HG02571 (cell line): ENCODE data around the gene IFNA13.
A peak's percentile ranks its signal among the peaks of the same experiment; 100 is the strongest.

Source experiments
- ATAC-seq: cut with Tn5 transposase; IDR thresholded peaks from one replicate; pipeline ENCODE4 v1.9.1; 2021; ENCODE audit warnings: mild to moderate bottlenecking, moderate library complexity; ENCODE audit not compliant: unreplicated experiment

The IFNA13 gene

GRCh38 chr9:21357479-21358460 lies 10.1 kb downstream of the IFNA13 start:
- peak; percentile 91 for ATAC-seq

DNA sequence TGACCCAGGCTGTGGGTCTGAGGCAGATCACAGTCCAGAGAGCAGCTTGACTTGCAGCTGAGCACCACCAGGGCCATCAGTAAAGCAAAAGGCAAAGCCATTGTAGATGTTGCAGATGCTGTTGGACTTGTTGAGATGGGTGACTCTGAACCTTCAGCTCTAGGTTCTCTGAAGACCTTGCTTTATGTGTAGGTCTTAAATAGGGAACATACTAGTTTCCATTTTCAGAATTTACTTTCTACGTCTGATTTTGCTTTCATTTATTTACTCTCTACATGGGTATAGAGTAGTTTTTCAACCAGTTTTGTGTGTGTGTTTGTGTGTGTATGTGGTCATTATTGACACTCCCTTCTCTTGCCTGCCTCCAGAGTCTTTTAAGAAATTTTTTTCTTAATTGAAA lies 17.1 kb downstream of the IFNA13 start, which contains the start of gene IFNA6:
Gene IFNA6, minus strand, starts transcription at position 101 of the 400 bp plus-strand sequence. Its CDS starts 0 bp downstream, at position 101.
- ATAC-seq: no peak

GRCh38 chr9:21348430-21348970 lies 19.4 kb downstream of the IFNA13 start:
- no peak for ATAC-seq

GRCh38 chr9:21340735-21341134 lies 27.1 kb downstream of the IFNA13 start:
- no peak for ATAC-seq

DNA sequence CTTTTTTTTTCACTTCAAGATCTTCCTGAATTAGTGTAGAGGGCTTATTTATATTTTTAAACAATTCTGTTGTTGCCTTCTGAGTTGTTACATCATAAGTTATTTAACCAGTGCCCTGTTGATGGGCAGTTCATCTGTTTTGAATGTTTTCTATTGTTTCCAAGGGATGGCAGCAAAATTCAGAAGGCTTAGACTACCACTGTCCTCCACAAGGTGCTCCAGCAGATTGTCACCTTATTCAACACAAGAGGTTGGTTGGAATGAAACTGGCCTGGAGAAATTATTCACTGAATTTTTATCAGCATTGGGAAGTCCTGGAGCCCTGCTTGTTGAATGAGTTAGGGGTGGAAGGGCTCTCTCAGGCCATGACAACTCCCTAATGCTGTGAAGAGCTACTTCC lies 31.4 kb downstream of the IFNA13 start:
- ATAC-seq: no peak

- ATAC-seq: peak; percentile 88
Measured at GRCh38 chr9:21334701-21335632, 32.9 kb downstream of the IFNA13 start, which contains the start of gene KLHL9. TSS of gene KLHL9 (minus strand) at chr9:21335404. CDS start at chr9:21334859, 545 bp downstream.

- ATAC-seq: no peak
Measured at GRCh38 chr9:21333226-21333625, 34.6 kb downstream of the IFNA13 start.

DNA sequence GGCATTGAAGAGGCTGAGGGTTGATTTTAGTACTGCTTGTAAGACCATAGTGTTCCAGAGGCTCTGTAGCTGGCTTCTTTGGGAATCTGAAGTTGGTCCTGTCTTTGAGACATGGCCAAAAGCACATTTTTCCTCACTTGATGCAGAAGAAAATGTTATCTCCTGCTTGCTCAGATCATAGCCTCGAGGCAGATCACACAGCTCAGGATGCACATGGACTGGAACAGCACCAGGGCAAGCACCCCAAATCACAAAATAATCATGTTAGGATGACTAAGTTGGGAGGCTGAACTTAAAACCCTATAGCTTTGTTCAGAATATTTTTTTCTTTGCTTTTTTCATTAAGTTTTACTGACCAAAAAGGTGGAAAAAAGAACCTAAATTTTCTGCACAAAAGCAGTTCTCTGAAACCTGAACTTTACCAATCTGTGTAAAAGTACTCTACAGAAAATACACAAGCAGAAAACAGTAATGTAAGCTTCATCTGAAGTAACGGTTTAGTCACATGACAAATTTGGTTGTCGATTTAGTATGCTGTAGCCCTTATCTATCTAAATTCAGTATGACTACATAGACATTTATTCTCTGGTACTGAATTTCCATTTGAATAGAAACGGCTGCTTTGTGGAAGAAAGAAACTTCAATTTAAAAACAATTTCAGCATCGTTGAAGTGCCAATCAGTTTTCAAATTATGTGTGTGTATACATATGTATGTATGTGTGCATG lies 36.0 kb downstream of the IFNA13 start:
- no peak for ATAC-seq

- ATAC-seq: peak; percentile 67
Measured at GRCh38 chr9:21326526-21327139, 41.2 kb downstream of the IFNA13 start.

DNA sequence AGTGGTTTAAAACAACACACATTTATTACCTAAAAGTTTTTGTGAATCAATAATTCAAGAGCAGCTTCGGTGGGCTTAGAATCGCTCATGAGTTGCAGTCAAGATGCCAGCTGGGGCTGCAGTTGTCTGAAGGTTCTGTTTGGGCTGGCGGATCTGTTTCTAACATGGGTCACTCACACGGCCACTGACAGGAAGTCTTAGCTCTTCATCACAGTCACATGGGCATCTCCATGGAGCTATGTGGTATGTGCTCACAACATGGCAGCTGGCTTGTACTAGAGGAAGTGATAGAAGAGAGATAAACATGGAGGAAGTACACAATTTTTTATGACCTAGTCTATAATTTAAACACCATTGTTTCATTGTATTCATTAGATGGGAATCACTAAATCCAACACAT lies 43.8 kb downstream of the IFNA13 start:
- ATAC-seq: no peak

- ATAC-seq: no peak
Measured at GRCh38 chr9:21322911-21323461, 44.9 kb downstream of the IFNA13 start.

DNA sequence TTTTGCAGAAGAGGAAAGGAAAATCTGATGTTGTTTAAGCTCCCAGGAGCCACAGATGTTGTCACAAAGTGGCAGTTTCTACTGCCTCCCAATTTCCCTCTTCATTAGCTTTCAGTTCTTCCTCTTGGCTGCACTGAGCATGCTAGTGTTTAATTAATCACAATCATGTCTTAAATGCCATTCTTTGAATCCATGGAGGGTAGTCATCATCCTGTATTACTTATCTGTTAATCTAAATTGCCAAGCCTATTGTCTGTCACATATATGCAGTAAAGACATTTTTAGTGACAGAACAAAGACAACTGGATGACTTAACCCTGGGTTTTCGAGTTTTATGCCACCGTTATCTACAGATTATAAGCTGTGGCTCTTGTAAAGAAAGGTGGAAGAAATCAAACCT lies 47.4 kb downstream of the IFNA13 start:
- no peak for ATAC-seq

- ATAC-seq: peak; percentile 73
Measured at GRCh38 chr9:21317956-21318923, 49.6 kb downstream of the IFNA13 start.
